Retinal pigment epithelial cell (primary cell): ENCODE measurements around the gene AFF3.

ENCODE experiments used
- DNase-seq: peaks from one replicate; pipeline ENCODE4 v3.0.0-alpha.2; 2010; ENCODE audit warnings: low read depth
- H3K4me3 ChIP-seq: 2 replicates; pipeline ENCODE4 v1.5.1; 2011; ENCODE audit warnings: mild to moderate bottlenecking, low read length, control low read depth, moderate library complexity
- CTCF ChIP-seq: conservative IDR thresholded peaks from 2 replicates; pipeline ENCODE4 v1.5.1; 2011; ENCODE audit warnings: low read depth, low read length, control low read depth, inconsistent platforms

The AFF3 gene

GRCh38 chr2:99621774-99622173 lies 520.6 kb downstream of the AFF3 start:
- DNase-seq = no peak
- no peak overlapping the region for H3K4me3 ChIP-seq
- no peak for TF ChIP-seq CTCF

- DNase-seq = no peak
- no peak for TF ChIP-seq CTCF
- no peak overlapping the region for H3K4me3 ChIP-seq
Measured at GRCh38 chr2:99621106-99621505, 521.3 kb downstream of the AFF3 start.

- H3K4me3 ChIP-seq = no peak overlapping the region
- no peak for TF ChIP-seq CTCF
- no peak for DNase-seq
Measured at GRCh38 chr2:99619151-99619550, 523.2 kb downstream of the AFF3 start.

- H3K4me3 ChIP-seq = no peak overlapping the region
- TF ChIP-seq CTCF = no peak
- DNase-seq = no peak
Measured at GRCh38 chr2:99618579-99619097, 523.8 kb downstream of the AFF3 start.

GRCh38 chr2:99617811-99618210 lies 524.6 kb downstream of the AFF3 start:
- H3K4me3 ChIP-seq = no peak overlapping the region
- no peak for TF ChIP-seq CTCF
- DNase-seq = no peak

- no peak for DNase-seq
- peak; percentile 10 for TF ChIP-seq CTCF
- no peak overlapping the region for H3K4me3 ChIP-seq
Measured at GRCh38 chr2:99615247-99615771, 527.1 kb downstream of the AFF3 start.

GRCh38 chr2:99613980-99614379 lies 528.4 kb downstream of the AFF3 start:
- H3K4me3 ChIP-seq = no peak overlapping the region
- no peak for TF ChIP-seq CTCF
- DNase-seq = no peak
